ENCODE data around the gene THG1L.

GRCh38 chr5:157778121-157778805 lies 47.0 kb downstream of the THG1L start:
- no peak for TF ChIP-seq STAT1 (conservative IDR thresholded peaks at IDR 0.05)
- no peak for TF ChIP-seq CREB1 (IDR thresholded peaks at IDR 0.05; ENCODE audit: low read depth)
- no peak for TF ChIP-seq HDAC6 (IDR thresholded peaks at IDR 0.05; ENCODE audit: unreplicated experiment)
- no peak for TF ChIP-seq NRF1 (conservative IDR thresholded peaks at IDR 0.05; ENCODE audit: low read depth, low read length)
- no peak for TF ChIP-seq POLR2A (IDR thresholded peaks at IDR 0.05; ENCODE audit: low read depth, low read length)
- no peak for TF ChIP-seq POLR2AphosphoS5 (IDR thresholded peaks at IDR 0.05; ENCODE audit: low read length)
- no peak for TF ChIP-seq NBN (IDR thresholded peaks at IDR 0.05)
- no peak for TF ChIP-seq SP1 (IDR thresholded peaks at IDR 0.05; ENCODE audit: low read depth, low read length)
- no peak for TF ChIP-seq TAF1 (IDR thresholded peaks at IDR 0.05; ENCODE audit: borderline replicate concordance, low read depth, low read length)
- TF ChIP-seq USF2 (IDR thresholded peaks at IDR 0.05; ENCODE audit: borderline replicate concordance, low read depth, low read length): no peak
- TF ChIP-seq, protein P1, sequence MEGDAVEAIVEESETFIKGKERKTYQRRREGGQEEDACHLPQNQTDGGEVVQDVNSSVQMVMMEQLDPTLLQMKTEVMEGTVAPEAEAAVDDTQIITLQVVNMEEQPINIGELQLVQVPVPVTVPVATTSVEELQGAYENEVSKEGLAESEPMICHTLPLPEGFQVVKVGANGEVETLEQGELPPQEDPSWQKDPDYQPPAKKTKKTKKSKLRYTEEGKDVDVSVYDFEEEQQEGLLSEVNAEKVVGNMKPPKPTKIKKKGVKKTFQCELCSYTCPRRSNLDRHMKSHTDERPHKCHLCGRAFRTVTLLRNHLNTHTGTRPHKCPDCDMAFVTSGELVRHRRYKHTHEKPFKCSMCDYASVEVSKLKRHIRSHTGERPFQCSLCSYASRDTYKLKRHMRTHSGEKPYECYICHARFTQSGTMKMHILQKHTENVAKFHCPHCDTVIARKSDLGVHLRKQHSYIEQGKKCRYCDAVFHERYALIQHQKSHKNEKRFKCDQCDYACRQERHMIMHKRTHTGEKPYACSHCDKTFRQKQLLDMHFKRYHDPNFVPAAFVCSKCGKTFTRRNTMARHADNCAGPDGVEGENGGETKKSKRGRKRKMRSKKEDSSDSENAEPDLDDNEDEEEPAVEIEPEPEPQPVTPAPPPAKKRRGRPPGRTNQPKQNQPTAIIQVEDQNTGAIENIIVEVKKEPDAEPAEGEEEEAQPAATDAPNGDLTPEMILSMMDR (IDR thresholded peaks at IDR 0.05 in 2 of 3, conservative IDR thresholded peaks at IDR 0.05 in 1 of 3; ENCODE audit: control insufficient read depth in 2 of 3, extremely low read depth in 1 of 3, insufficient read depth in 1 of 3, low read depth in 3 of 3, low read length in 3 of 3): no peak
- TF ChIP-seq ZBTB40 (IDR thresholded peaks at IDR 0.05; ENCODE audit: borderline replicate concordance): no peak
- no peak for TF ChIP-seq IKZF1 (conservative IDR thresholded peaks at IDR 0.05)

Measured in GM12878 (cell line).